T-cell (primary cell): ENCODE results near the gene CDH6. TPM values are rescaled to one million over a fixed set of nuclear protein-coding genes. Genes with fewer than 3 reads are reported as not detected.

Experiments used
- ATAC-seq, 4 experiments: fragments of 200-7000 bp in 3 of 4; fragments of 150-1000 bp in 1 of 4; cut with Tn5 transposase; replicated peaks in 1 of 4; 1 replicate in 3 of 4; 2 replicates in 1 of 4; pipeline ENCODE4 v1.10.0; 2021; ENCODE audit warnings: moderate library complexity in 3 of 4, mild to moderate bottlenecking in 2 of 4, moderate number of reproducible peaks in 1 of 4
- CTCF ChIA-PET, 2 donors: fragments of 300-600 bp; sonication (Branson Sonifier 250); formaldehyde crosslinking; loops; one replicate each; lab custom pipeline; 2022; ENCODE audit warnings: antibody characterized with exemption in 2 of 2; lab: Charles Lee
- POLR2A ChIA-PET, 2 donors: fragments of 300-600 bp; sonication (Branson Sonifier 250); formaldehyde crosslinking; loops; one replicate each; lab custom pipeline; 2022; ENCODE audit warnings: antibody characterized with exemption in 2 of 2; lab: Charles Lee
- DNase-seq, 35 experiments: peaks; one replicate each; pipeline versions ENCODE4 v3.0.0 to v3.0.0-alpha.2; 2013 to 2023
- H3K27ac ChIP-seq: one replicate; pipeline ENCODE4 v1.5.1; 2013; ENCODE audit warnings: low read length
- H3K27me3 ChIP-seq, 2 experiments: replicated peaks in 1 of 2; 1 replicate in 1 of 2; 2 replicates in 1 of 2; pipeline versions ENCODE4 v1.6.1 to v1.7.0; 2013; ENCODE audit warnings: low read length in 1 of 2, mixed read lengths in 1 of 2; ENCODE audit not compliant: control insufficient read depth in 2 of 2, insufficient read depth in 2 of 2; ENCODE audit errors: extremely low read depth in 1 of 2
- H3K36me3 ChIP-seq, 2 donors: 1 replicate in 1 of 2; 2 replicates in 1 of 2; pipeline versions ENCODE4 v1.6.1 to v1.7.0; 2013; ENCODE audit warnings: low read length in 1 of 2; ENCODE audit not compliant: control insufficient read depth in 2 of 2, insufficient read depth in 1 of 2; ENCODE audit errors: extremely low read depth in 1 of 2
- H3K4me1 ChIP-seq, 2 experiments: 1 replicate in 1 of 2; 2 replicates in 1 of 2; pipeline versions ENCODE4 v1.6.1 to v1.7.0; 2013; ENCODE audit warnings: low read length in 2 of 2, mixed read lengths in 1 of 2; ENCODE audit not compliant: insufficient read depth in 2 of 2, control insufficient read depth in 1 of 2; ENCODE audit errors: extremely low read depth in 1 of 2
- H3K4me3 ChIP-seq, 2 donors: 1 replicate in 1 of 2; 2 replicates in 1 of 2; pipeline versions ENCODE4 v1.5.1 to v1.7.0; 2013; ENCODE audit warnings: mild to moderate bottlenecking in 2 of 2, low read length in 1 of 2, moderate library complexity in 1 of 2; ENCODE audit not compliant: control insufficient read depth in 1 of 2; ENCODE audit errors: extremely low read depth in 1 of 2
- H3K9me3 ChIP-seq: 2 replicates; pipeline ENCODE4 v1.7.0; 2013
- H3K27ac Mint-ChIP-seq, 2 donors: one replicate each; pipeline ENCODE4 v1.8.0; 2020 to 2021; ENCODE audit warnings: mild to moderate bottlenecking in 2 of 2, mixed read lengths in 2 of 2
- H3K27me3 Mint-ChIP-seq, 2 donors: one replicate each; pipeline ENCODE4 v1.8.0; 2021 to 2022; ENCODE audit warnings: mixed read lengths in 2 of 2
- H3K36me3 Mint-ChIP-seq: one replicate; pipeline ENCODE4 v1.8.0; 2021; ENCODE audit warnings: mixed read lengths
- H3K4me1 Mint-ChIP-seq, 3 donors: one replicate each; pipeline ENCODE4 v1.8.0; 2020 to 2022; ENCODE audit warnings: mixed read lengths in 3 of 3, mild to moderate bottlenecking in 1 of 3
- H3K4me3 Mint-ChIP-seq, 3 donors: one replicate each; pipeline ENCODE4 v1.8.0; 2020 to 2022; ENCODE audit warnings: mild to moderate bottlenecking in 3 of 3, mixed read lengths in 3 of 3, moderate library complexity in 3 of 3
- H3K9me3 Mint-ChIP-seq, 3 donors: one replicate each; pipeline ENCODE4 v1.8.0; 2020 to 2022; ENCODE audit warnings: mixed read lengths in 3 of 3
- WGBS: methylation state at CpG from one replicate; pipeline ENCODE4 v1.1.5; 2013; ENCODE audit warnings: missing lambda C conversion rate; ENCODE audit not compliant: insufficient coverage; 5-methylcytosine and 5-hydroxymethylcytosine counted together
- total RNA-seq, 35 experiments: library from RNA in 6 of 35; stranded (reverse) in 6 of 35; fragments of 120-200 nt in 1 of 35; gene quantifications; one replicate each; pipeline versions ENCODE4 v1.2.1 to v1.2.4 and lab custom pipeline; 2013 to 2026

Gene CDH6
- total RNA-seq, 5 donors from 2014 or later (not counting 1 experiment from before 2014, with no cell fraction given), result 0.15 TPM; not detected in 4

- H3K4me3 Mint-ChIP-seq, result no peak overlapping the region
- H3K9me3 Mint-ChIP-seq, result no peaks in the 10 kb centered on the region
- ChIA-PET POLR2A (no interaction called here), CTCF (no interaction called here)
- Histone ChIP-seq H3K27ac (no peak overlapping the region), H3K36me3 (no peaks in the 10 kb centered on the region), H3K4me3 (no peak overlapping the region), H3K9me3 (no peaks in the 10 kb centered on the region), H3K4me1 (no peaks in the 10 kb centered on the region), H3K27me3 (no peaks in the 10 kb centered on the region)
- H3K4me1 Mint-ChIP-seq, result no peaks in the 10 kb centered on the region
- H3K36me3 Mint-ChIP-seq, result no peaks in the 10 kb centered on the region
- no peak for ATAC-seq
- H3K27me3 Mint-ChIP-seq, result peaks cover 0 to 8% of the 10 kb centered on the region in 2 donors
- 100% methylated on average over 1 of the region's 1 CpG for WGBS
- no peak overlapping the region for H3K27ac Mint-ChIP-seq
- no peak for DNase-seq
These were observed 51.4 kb downstream of the CDH6 start for GRCh38 chr5:31244921-31245320.

GRCh38 chr5:31247381-31247780, 53.9 kb downstream of the CDH6 start:
- no peak overlapping the region for H3K4me3 ChIP-seq
- no peak overlapping the region for H3K27ac Mint-ChIP-seq
- H3K4me1 ChIP-seq, result no peaks in the 10 kb centered on the region
- H3K4me3 Mint-ChIP-seq, result no peak overlapping the region
- no peaks in the 10 kb centered on the region for H3K27me3 Mint-ChIP-seq
- H3K9me3 ChIP-seq, result no peaks in the 10 kb centered on the region
- no peaks in the 10 kb centered on the region for H3K36me3 ChIP-seq
- H3K4me1 Mint-ChIP-seq, result no peaks in the 10 kb centered on the region
- no peaks in the 10 kb centered on the region for H3K27me3 ChIP-seq
- no peaks in the 10 kb centered on the region for H3K36me3 Mint-ChIP-seq
- POLR2A ChIA-PET, result no interaction called here
- no peak overlapping the region for H3K27ac ChIP-seq
- CTCF ChIA-PET, result interaction anchor here in 1 of 2 donors (0.6 kb wide), 1 partner anchor 458 kb away, joined by 3 read pairs; no protein-coding TSS in a partner anchor
- DNase-seq, result no peak
- H3K9me3 Mint-ChIP-seq, result no peaks in the 10 kb centered on the region
- no peak for ATAC-seq

- H3K9me3 Mint-ChIP-seq, result peaks cover 0 to 3% (median 0%) of the 10 kb centered on the region in 3 donors
- 100% methylated on average over 1 of the region's 3 CpGs for WGBS
- no peaks in the 10 kb centered on the region for H3K4me1 Mint-ChIP-seq
- Histone ChIP-seq H3K27ac (no peak overlapping the region), H3K27me3 (no peaks in the 10 kb centered on the region), H3K4me1 (no peaks in the 10 kb centered on the region), H3K4me3 (no peak overlapping the region), H3K36me3 (no peaks in the 10 kb centered on the region), H3K9me3 (no peaks in the 10 kb centered on the region)
- H3K36me3 Mint-ChIP-seq, result no peaks in the 10 kb centered on the region
- no peaks in the 10 kb centered on the region for H3K27me3 Mint-ChIP-seq
- H3K4me3 Mint-ChIP-seq, result no peak overlapping the region
- CTCF ChIA-PET, result no interaction called here
- H3K27ac Mint-ChIP-seq, result no peak overlapping the region
- DNase-seq, result no peak
- ATAC-seq, result no peak
- POLR2A ChIA-PET, result no interaction called here
These were observed 56.7 kb downstream of the CDH6 start for GRCh38 chr5:31250201-31250600.

- POLR2A ChIA-PET, result no interaction called here
- H3K27me3 ChIP-seq, result no peaks in the 10 kb centered on the region
- no peaks in the 10 kb centered on the region for H3K4me1 Mint-ChIP-seq
These were observed 57.5 kb downstream of the CDH6 start for GRCh38 chr5:31251032-31251431.

GRCh38 chr5:31255041-31255440, 61.6 kb downstream of the CDH6 start:
- H3K27ac ChIP-seq, result no peak overlapping the region
- CTCF ChIA-PET, result no interaction called here
- no peak overlapping the region for H3K4me3 ChIP-seq
- POLR2A ChIA-PET, result no interaction called here
- H3K4me3 Mint-ChIP-seq, result no peak overlapping the region
- 60% methylated on average over 1 of the region's 10 CpGs for WGBS
- H3K27me3 ChIP-seq, result no peaks in the 10 kb centered on the region
- no peak for DNase-seq
- H3K36me3 Mint-ChIP-seq, result no peaks in the 10 kb centered on the region
- no peaks in the 10 kb centered on the region for H3K36me3 ChIP-seq
- no peaks in the 10 kb centered on the region for H3K4me1 ChIP-seq
- H3K27me3 Mint-ChIP-seq, result no peaks in the 10 kb centered on the region
- H3K27ac Mint-ChIP-seq, result no peak overlapping the region
- no peaks in the 10 kb centered on the region for H3K9me3 ChIP-seq
- H3K9me3 Mint-ChIP-seq, result peaks cover 0 to 3% (median 0%) of the 10 kb centered on the region in 3 donors
- H3K4me1 Mint-ChIP-seq, result no peaks in the 10 kb centered on the region
- ATAC-seq, result no peak

More at GRCh38 chr5:31251032-31251431, 57.5 kb downstream of the CDH6 start:
- DNase-seq (no peak), ATAC-seq (no peak)
- Histone ChIP-seq H3K9me3 (no peaks in the 10 kb centered on the region), H3K27ac (no peak overlapping the region), H3K36me3 (no peaks in the 10 kb centered on the region), H3K4me1 (no peaks in the 10 kb centered on the region), H3K4me3 (no peak overlapping the region)
- CTCF ChIA-PET, result no interaction called here
- Mint-ChIP-seq H3K36me3 (no peaks in the 10 kb centered on the region), H3K27me3 (no peaks in the 10 kb centered on the region), H3K4me3 (no peak overlapping the region), H3K9me3 (peaks cover 0 to 3% (median 0%) of the 10 kb centered on the region in 3 donors), H3K27ac (no peak overlapping the region)
- 94% methylated on average over 3 of the region's 4 CpGs for WGBS

- Mint-ChIP-seq H3K4me1 (no peaks in the 10 kb centered on the region), H3K36me3 (no peaks in the 10 kb centered on the region), H3K4me3 (no peak overlapping the region), H3K27me3 (no peaks in the 10 kb centered on the region), H3K9me3 (no peaks in the 10 kb centered on the region), H3K27ac (no peak overlapping the region)
- Histone ChIP-seq H3K4me3 (no peak overlapping the region), H3K36me3 (no peaks in the 10 kb centered on the region), H3K27me3 (peaks cover 0 to 3% of the 10 kb centered on the region in 2 experiments), H3K4me1 (no peaks in the 10 kb centered on the region), H3K27ac (no peak overlapping the region), H3K9me3 (no peaks in the 10 kb centered on the region)
- ChIA-PET POLR2A (no interaction called here), CTCF (interaction anchor here in 1 of 2 donors (0.9 kb wide), 1 partner anchor 82 kb away, joined by 4 read pairs; no protein-coding TSS in a partner anchor)
- no CpG with 5 or more reads among the region's 2 CpGs for WGBS
- ATAC-seq (no peak), DNase-seq (no peak)
These were observed 74.8 kb downstream of the CDH6 start for GRCh38 chr5:31268256-31268655.

- Histone ChIP-seq H3K27me3 (peaks cover 0 to 3% of the 10 kb centered on the region in 2 experiments), H3K4me1 (no peaks in the 10 kb centered on the region), H3K9me3 (no peaks in the 10 kb centered on the region), H3K27ac (no peak overlapping the region), H3K36me3 (no peaks in the 10 kb centered on the region), H3K4me3 (no peak overlapping the region)
- CTCF ChIA-PET, result interaction anchor here in 1 of 2 donors (0.9 kb wide), 1 partner anchor 82 kb away, joined by 4 read pairs; no protein-coding TSS in a partner anchor
- DNase-seq, result no peak
- POLR2A ChIA-PET, result no interaction called here
- Mint-ChIP-seq H3K27me3 (no peaks in the 10 kb centered on the region), H3K4me3 (no peak overlapping the region), H3K4me1 (no peaks in the 10 kb centered on the region), H3K27ac (no peak overlapping the region), H3K9me3 (no peaks in the 10 kb centered on the region), H3K36me3 (no peaks in the 10 kb centered on the region)
- ATAC-seq, result no peak
- WGBS, result no CpG with 5 or more reads among the region's 4 CpGs
These were observed 75.2 kb downstream of the CDH6 start for GRCh38 chr5:31268686-31269085.
